Measurements from ENCODE around the gene AKT1.

The AKT1 gene

DNA sequence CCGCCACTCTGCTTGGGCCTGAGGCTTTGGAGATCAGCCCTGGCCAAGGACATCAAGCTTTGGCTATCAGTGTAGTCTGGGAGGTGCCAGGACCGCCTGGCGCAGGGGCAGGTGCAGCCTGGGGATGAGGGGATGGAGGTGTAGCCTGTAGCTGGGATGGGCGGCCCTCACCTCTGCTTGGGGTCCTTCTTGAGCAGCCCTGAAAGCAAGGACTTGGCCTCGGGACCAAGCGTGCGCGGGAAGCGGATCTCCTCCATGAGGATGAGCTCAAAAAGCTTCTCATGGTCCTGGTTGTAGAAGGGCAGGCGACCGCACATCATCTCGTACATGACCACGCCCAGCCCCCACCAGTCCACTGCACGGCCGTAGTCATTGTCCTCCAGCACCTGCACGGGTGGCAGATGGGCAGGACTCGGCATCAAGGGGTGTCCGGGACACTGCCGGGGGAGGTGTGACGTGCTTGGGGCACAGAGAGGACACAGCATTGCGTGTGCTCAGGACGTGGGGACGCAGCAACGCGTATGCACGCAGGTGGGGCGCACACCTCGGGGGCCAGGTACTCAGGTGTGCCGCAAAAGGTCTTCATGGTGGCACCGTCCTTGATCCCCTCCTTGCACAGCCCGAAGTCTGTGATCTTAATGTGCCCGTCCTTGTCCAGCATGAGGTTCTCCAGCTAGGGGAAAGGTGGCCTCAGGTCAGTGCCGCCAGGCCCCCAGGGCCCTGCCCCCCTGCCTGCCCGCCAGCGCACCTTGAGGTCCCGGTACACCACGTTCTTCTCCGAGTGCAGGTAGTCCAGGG is 22.6 kb downstream of the AKT1 start:
- no peak for DNase-seq (ENCODE audit: low read depth)
- H3K4me3 ChIP-seq (ENCODE audit: low read length) = no peak overlapping the region
- TF ChIP-seq, protein P1, sequence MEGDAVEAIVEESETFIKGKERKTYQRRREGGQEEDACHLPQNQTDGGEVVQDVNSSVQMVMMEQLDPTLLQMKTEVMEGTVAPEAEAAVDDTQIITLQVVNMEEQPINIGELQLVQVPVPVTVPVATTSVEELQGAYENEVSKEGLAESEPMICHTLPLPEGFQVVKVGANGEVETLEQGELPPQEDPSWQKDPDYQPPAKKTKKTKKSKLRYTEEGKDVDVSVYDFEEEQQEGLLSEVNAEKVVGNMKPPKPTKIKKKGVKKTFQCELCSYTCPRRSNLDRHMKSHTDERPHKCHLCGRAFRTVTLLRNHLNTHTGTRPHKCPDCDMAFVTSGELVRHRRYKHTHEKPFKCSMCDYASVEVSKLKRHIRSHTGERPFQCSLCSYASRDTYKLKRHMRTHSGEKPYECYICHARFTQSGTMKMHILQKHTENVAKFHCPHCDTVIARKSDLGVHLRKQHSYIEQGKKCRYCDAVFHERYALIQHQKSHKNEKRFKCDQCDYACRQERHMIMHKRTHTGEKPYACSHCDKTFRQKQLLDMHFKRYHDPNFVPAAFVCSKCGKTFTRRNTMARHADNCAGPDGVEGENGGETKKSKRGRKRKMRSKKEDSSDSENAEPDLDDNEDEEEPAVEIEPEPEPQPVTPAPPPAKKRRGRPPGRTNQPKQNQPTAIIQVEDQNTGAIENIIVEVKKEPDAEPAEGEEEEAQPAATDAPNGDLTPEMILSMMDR (IDR thresholded peaks at IDR 0.05; ENCODE audit: insufficient read depth, low read depth, low read length, missing control alignments) = no peak

DNA sequence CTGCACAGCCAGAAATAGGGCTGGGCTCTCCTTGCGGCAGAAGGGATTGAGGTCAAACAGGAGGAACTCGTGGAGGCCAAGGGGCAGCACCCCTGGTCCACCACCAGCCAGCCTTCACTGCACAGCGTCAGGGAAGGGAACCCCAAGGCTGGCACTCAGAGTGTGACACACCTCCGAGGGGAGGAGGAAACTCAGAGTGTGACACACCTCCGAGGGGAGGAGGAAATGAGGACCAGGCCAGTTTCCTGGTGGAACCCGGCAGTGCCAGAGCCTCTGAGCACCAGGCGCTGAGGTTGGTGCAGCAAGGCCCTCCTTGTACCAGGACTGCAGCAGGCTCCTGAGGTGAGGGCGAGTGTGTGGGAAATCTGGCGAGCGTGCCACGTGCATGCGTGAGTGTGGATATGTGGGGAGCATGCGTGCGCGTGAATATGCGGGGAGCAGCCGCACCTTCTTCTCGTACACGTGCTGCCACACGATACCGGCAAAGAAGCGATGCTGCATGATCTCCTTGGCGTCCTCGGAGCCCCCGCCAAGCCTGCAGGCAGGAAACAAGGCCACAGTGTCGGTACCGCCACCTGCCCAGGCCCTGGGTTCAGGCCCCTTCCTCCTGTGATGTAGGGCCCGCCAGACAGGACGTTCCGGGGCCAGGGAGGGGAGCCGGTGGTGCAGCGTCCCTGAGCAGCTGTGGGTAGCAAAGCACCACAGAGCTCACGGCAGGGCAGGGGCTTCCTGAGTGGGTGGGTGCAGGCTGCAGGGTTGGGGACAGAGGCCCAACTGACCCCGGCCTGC is 23.4 kb downstream of the AKT1 start:
- H3K4me3 ChIP-seq (ENCODE audit: low read length) = no peak overlapping the region
- TF ChIP-seq, protein P1 (IDR thresholded peaks at IDR 0.05; ENCODE audit: insufficient read depth, low read depth, low read length, missing control alignments) = no peak
- DNase-seq (ENCODE audit: low read depth) = peak; percentile 26

DNA sequence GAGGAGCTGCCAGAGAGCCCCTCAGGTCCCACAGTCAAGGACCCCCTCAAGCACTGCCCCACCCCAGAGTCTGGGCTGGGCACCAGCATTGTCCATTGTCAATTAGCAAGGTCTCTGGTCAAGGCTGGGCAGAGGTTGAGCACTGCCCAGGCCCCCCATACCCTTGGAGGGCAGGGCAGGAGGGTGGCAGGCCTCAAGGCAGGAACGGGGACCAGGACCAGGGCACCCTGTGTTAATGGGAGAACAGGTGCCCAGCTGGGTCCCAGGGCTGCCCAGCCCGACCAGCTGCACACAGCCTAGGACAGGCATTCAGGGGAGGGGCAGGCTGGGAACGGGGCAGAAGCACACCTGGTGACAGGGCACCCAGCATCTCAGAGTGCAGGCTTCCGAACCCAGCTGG is 24.2 kb downstream of the AKT1 start:
- no peak overlapping the region for H3K4me3 ChIP-seq (ENCODE audit: low read length)
- TF ChIP-seq, protein P1 (IDR thresholded peaks at IDR 0.05; ENCODE audit: insufficient read depth, low read depth, low read length, missing control alignments) = no peak
- no peak for DNase-seq (ENCODE audit: low read depth)

DNA sequence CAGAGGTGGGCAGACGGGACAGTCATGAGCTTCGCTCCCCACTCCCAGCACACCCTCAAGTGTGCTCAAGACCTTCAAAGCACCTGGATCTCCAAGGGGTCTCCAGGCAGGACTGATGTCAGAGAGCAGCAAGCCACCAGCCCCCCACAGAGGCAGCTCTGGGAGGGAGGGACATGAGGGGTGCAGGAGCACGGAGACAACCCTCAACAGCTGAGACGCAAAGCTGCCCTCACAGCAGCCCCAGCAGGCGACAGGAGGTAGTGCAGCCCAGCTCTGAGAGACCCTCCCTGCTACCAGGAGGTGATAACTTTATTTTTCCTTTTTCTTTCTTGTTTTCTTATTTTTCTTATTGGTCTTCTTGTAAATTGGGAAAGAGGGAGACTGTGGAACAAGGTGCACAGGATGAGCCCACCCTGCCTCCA is 24.7 kb downstream of the AKT1 start:
- TF ChIP-seq, protein P1 (IDR thresholded peaks at IDR 0.05; ENCODE audit: insufficient read depth, low read depth, low read length, missing control alignments) = peak; percentile 55
- peak; percentile 21 for DNase-seq (ENCODE audit: low read depth)
- no peak overlapping the region for H3K4me3 ChIP-seq (ENCODE audit: low read length)

DNA sequence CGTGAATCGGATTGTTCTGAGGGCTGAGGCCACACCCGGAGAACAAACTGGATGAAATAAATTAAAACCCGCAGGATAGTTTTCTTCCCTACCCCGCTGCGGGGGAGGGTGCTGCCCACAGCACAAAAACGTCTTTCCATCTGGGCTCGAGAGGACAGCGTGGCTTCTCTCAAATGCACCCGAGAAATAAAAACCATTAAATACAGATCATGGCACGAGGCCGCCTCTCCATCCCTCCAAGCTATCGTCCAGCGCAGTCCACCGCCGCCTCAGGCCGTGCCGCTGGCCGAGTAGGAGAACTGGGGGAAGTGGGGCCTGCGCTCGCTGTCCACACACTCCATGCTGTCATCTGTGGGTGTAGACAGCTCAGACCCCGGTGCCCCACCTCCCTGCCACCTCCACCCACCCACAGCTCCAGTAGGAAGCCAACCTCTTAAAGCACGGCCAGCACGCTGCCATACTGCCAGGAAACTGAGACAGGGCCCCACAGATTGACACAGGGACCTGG is 25.4 kb downstream of the AKT1 start:
- no peak overlapping the region for H3K4me3 ChIP-seq (ENCODE audit: low read length)
- TF ChIP-seq, protein P1 (IDR thresholded peaks at IDR 0.05; ENCODE audit: insufficient read depth, low read depth, low read length, missing control alignments) = no peak
- no peak for DNase-seq (ENCODE audit: low read depth)

DNA sequence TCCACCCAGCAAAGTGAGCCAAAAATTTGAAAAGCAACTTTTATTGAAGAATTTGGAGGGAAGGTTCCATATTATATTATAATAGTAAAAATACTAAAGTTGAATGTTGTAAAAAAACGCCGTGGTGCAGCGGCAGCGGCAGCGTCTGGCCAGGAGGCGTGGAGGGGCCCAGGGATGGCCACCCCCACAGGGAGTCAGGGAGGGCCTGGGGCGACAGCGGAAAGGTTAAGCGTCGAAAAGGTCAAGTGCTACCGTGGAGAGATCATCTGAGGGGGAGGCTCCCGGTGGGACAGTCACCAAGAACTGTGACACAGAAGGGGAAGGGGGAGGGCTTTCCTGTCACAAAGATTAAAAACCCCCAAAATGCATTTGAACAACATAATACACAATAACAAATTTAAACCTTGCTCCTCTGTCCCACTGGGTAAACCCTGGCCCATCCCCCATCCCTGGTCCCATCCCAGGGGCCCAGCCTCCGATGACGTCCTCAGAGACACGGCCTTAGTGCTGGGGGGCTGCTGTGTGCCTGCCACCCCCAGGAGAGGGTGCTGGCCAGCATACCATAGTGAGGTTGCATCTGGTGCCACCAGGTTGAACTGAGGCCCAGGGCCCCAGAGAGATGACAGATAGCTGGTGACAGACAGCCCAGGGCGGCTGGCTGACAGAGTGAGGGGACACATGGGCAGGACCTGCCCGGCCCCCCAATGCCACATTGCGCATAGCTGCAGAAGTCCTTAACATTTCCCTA is 26.1 kb downstream of the AKT1 start:
- DNase-seq (ENCODE audit: low read depth) = no peak
- no peak overlapping the region for H3K4me3 ChIP-seq (ENCODE audit: low read length)
- TF ChIP-seq, protein P1 (IDR thresholded peaks at IDR 0.05; ENCODE audit: insufficient read depth, low read depth, low read length, missing control alignments) = peak; percentile 0
